HepG2 (cell line): ENCODE data around the gene EXOC7. TPM values are rescaled to one million over a fixed set of nuclear protein-coding genes. Genes with fewer than 3 reads are reported as not detected.
A peak's percentile ranks its signal among the peaks of the same experiment; 100 is the strongest.

Experiments used
- ATAC-seq: fragments of 200-7000 bp; cut with Tn5 transposase; 3 replicates; pipeline ENCODE4 v1.9.1; 2020; ENCODE audit warnings: mild to moderate bottlenecking, moderate library complexity
- BruUV-seq: library from RNA; stranded (reverse); fragments of 400-500 nt; replicated peaks from 2 replicates; lab custom pipeline; 2021; lab: Mats Ljungman, UMichigan
- CTCF ChIA-PET: fragments of 300-600 bp; formaldehyde crosslinking; extraction: SDS; loops from one replicate; lab custom pipeline; 2021; ENCODE audit warnings: low total read pairs, inconsistent platforms, low intra/inter-chr PET ratio; lab: Yijun Ruan, JAX
- POLR2A ChIA-PET: fragments of 350-600 bp; sonication (Branson Sonifier 250); formaldehyde crosslinking; loops from one replicate; lab custom pipeline; 2020; ENCODE audit warnings: antibody characterized with exemption, inconsistent platforms; lab: Yijun Ruan, JAX
- DNase-seq: peaks from one replicate; pipeline ENCODE4 v3.0.0-alpha.2; 2015; ENCODE audit warnings: low spot score
- FAIRE-seq: peaks from 3 replicates; lab custom pipeline; 2011; peaks lifted over from hg19 to GRCh38; lab: Jason Lieb, UNC
- H2AFZ ChIP-seq: one replicate; pipeline ENCODE4 v1.6.1; 2011; ENCODE audit warnings: low read length, inconsistent platforms
- H3K27ac ChIP-seq: fragments of 300-600 bp; 3 replicates; pipeline ENCODE4 v1.8.0; 2011; ENCODE audit warnings: mixed run types, mild to moderate bottlenecking, mixed read lengths, low read length, inconsistent platforms; ENCODE audit not compliant: insufficient read depth; ENCODE audit errors: extremely low read length
- H3K27me3 ChIP-seq, 2 experiments: fragments of 200-600 bp in 1 of 2; 2 replicates in 1 of 2; 3 replicates in 1 of 2; pipeline versions ENCODE4 v1.6.0 to v1.8.0; 2011; ENCODE audit warnings: low read length in 2 of 2, mild to moderate bottlenecking in 2 of 2, moderate library complexity in 2 of 2, inconsistent platforms in 1 of 2; ENCODE audit not compliant: insufficient read depth in 2 of 2, control insufficient read depth in 1 of 2
- H3K36me3 ChIP-seq, 2 experiments: fragments of 200-600 bp in 1 of 2; replicated peaks in 1 of 2; 2 replicates in 1 of 2; 3 replicates in 1 of 2; pipeline versions ENCODE4 v1.5.1 to v1.8.0; 2011; ENCODE audit warnings: low read length in 2 of 2, inconsistent platforms in 1 of 2; ENCODE audit not compliant: insufficient read depth in 2 of 2, control insufficient read depth in 1 of 2
- H3K4me1 ChIP-seq: 2 replicates; pipeline ENCODE4 v1.5.1; 2012; ENCODE audit warnings: low read length, inconsistent platforms; ENCODE audit not compliant: insufficient read depth
- H3K4me2 ChIP-seq: 2 replicates; pipeline ENCODE4 v1.6.0; 2011; ENCODE audit warnings: low read depth, low read length, inconsistent platforms
- H3K4me3 ChIP-seq, 3 experiments: fragments of 200-600 bp in 1 of 3; sonication (generic), shearing (Covaris generic) in 1 of 3; replicated peaks in 1 of 3; 2 replicates each; pipeline ENCODE4 v1.5.1; 2011 to 2016; ENCODE audit warnings: low read length in 3 of 3, inconsistent platforms in 2 of 3, low read depth in 2 of 3, mild to moderate bottlenecking in 2 of 3, control low read depth in 1 of 3, mixed read lengths in 1 of 3; ENCODE audit not compliant: insufficient read depth in 1 of 3
- H3K79me2 ChIP-seq: one replicate; pipeline ENCODE4 v1.6.1; 2011; ENCODE audit warnings: low read length, inconsistent platforms; ENCODE audit not compliant: insufficient read depth
- H3K9ac ChIP-seq: 2 replicates; pipeline ENCODE4 v1.6.0; 2011; ENCODE audit warnings: mild to moderate bottlenecking, low read depth, low read length, inconsistent platforms; ENCODE audit not compliant: insufficient read depth
- H3K9me3 ChIP-seq: 2 replicates; pipeline ENCODE4 v1.5.1; 2012; ENCODE audit warnings: mild to moderate bottlenecking, low read length
- H4K20me1 ChIP-seq: 2 replicates; pipeline ENCODE4 v1.6.0; 2011; ENCODE audit warnings: inconsistent platforms, mild to moderate bottlenecking, low read length, moderate library complexity; ENCODE audit not compliant: insufficient read depth
- HMGXB3 ChIP-seq: sonication (generic); formaldehyde crosslinking; IDR thresholded peaks from 2 replicates; pipeline ENCODE4 v1.4.0; 2020; ENCODE audit warnings: missing genetic modification reagents, borderline replicate concordance
- KDM2A ChIP-seq: sonication (generic); formaldehyde crosslinking; IDR thresholded peaks from 2 replicates; pipeline ENCODE4 v1.4.0; 2020; ENCODE audit warnings: low read depth, missing genetic modification reagents, borderline replicate concordance
- LRRFIP1 ChIP-seq: sonication (generic); formaldehyde crosslinking; conservative IDR thresholded peaks from 2 replicates; pipeline ENCODE4 v1.4.0; 2020; ENCODE audit warnings: missing genetic modification reagents
- NCOA1 ChIP-seq: sonication (generic); formaldehyde crosslinking; IDR thresholded peaks from 2 replicates; pipeline ENCODE4 v1.9.0; 2021; ENCODE audit warnings: missing genetic modification reagents
- NFE2L2 ChIP-seq: fragments of 150-350 bp; IDR thresholded peaks from 2 replicates; pipeline ENCODE4 v1.6.1; 2014; ENCODE audit warnings: low read length
- ZNF441 ChIP-seq: sonication (generic); formaldehyde crosslinking; IDR thresholded peaks from 2 replicates; pipeline ENCODE4 v1.7.0; 2021; ENCODE audit warnings: missing genetic modification reagents, borderline replicate concordance
- ZNF563 ChIP-seq: sonication (generic); formaldehyde crosslinking; IDR thresholded peaks from 2 replicates; pipeline ENCODE4 v1.8.0; 2022; ENCODE audit warnings: mild to moderate bottlenecking, moderate library complexity, missing genetic modification reagents
- ZNF766 ChIP-seq: sonication (generic); formaldehyde crosslinking; IDR thresholded peaks from 2 replicates; pipeline ENCODE4 v1.5.0; 2020; ENCODE audit warnings: missing genetic modification reagents, borderline replicate concordance
- ZNF788 ChIP-seq: sonication (generic); formaldehyde crosslinking; IDR thresholded peaks from 2 replicates; pipeline ENCODE4 v1.5.0; 2020; ENCODE audit warnings: mild to moderate bottlenecking, missing genetic modification reagents, borderline replicate concordance
- WGBS: methylation state at CpG from one replicate; pipeline ENCODE4 v1.1.6; 2017; ENCODE audit warnings: low lambda C conversion rate; 5-methylcytosine and 5-hydroxymethylcytosine counted together
- in situ Hi-C: cut with HindIII; loops from 2 replicates; pipeline ENCODE4 v1.10.0; 2017; ENCODE audit warnings: low pct_unique_long_range_greater_than_20kb; ENCODE audit not compliant: extremely low pct_ligation_motif_present
- intact Hi-C: fragments of 100-400 bp; cut with micrococcal nuclease; formaldehyde crosslinking; loops from one replicate; pipeline ENCODE4 v1.10.0; 2022; ENCODE audit not compliant: unreplicated experiment
- polyA plus RNA-seq, 8 experiments: library from polyadenylated mRNA; depleted of rRNA in 3 of 8; stranded (reverse) in 7 of 8; unstranded in 1 of 8; fragments of >200 nt; fragmentation: Illumina TruSeq in 4 of 8; extraction: Trizol in 4 of 8; gene quantifications; 2 replicates each; pipeline versions ENCODE4 v1.2.1 to v1.2.3, GENCODE V29; 2011 to 2016; ENCODE audit warnings: low read depth in 4 of 8, missing spikeins in 1 of 8, mixed read lengths in 1 of 8; ENCODE audit not compliant: insufficient read depth in 1 of 8
- total RNA-seq, 5 experiments: library from RNA; depleted of rRNA; stranded (reverse); fragments of >200 nt; fragmentation: Illumina TruSeq; extraction: Trizol; gene quantifications; 2 replicates each; pipeline ENCODE4 v1.2.3, GENCODE V29; 2016; ENCODE audit warnings: low read depth in 1 of 5
- TF ChIP-seq, protein P1 (sequence below), 2 experiments: sonication (generic) in 1 of 2; formaldehyde crosslinking in 1 of 2; IDR thresholded peaks; 2 replicates each; pipeline versions ENCODE4 v1.4.0 to v1.6.1; 2016 to 2020; ENCODE audit warnings: borderline replicate concordance in 1 of 2, low read depth in 1 of 2, mild to moderate bottlenecking in 1 of 2, missing genetic modification reagents in 1 of 2

The EXOC7 gene
- total and polyA plus RNA-seq, 2 of the 13 experiments (the other 11 are each of a cell fraction or from before 2014, with no cell fraction given), result 86.9 to 116 TPM

- no peaks in the 10 kb centered on the region for H3K9me3 ChIP-seq
- ATAC-seq (0 out of 3 replicates have a peak, but pooled peaks have one; percentile 1), FAIRE-seq (peak; percentile 21), DNase-seq (no peak)
- no peak overlapping the region for H3K27ac ChIP-seq
- peaks cover 8 to 26% of the 10 kb centered on the region in 2 experiments; a peak in 4 of 5 replicates for H3K27me3 ChIP-seq
- H3K79me2 ChIP-seq, result no peaks in the 10 kb centered on the region
- 84% methylated on average over 26 of the region's 27 CpGs for WGBS
- BruUV-seq, result no TSS peak
- peaks cover 20% of the 10 kb centered on the region for H3K4me1 ChIP-seq
- no peak overlapping the region for H3K4me2 ChIP-seq
- no peak overlapping the region for H3K4me3 ChIP-seq
- in situ Hi-C loops (no loop called here), intact Hi-C loops (no loop called here)
- H3K36me3 ChIP-seq, result peaks cover 22 to 25% of the 10 kb centered on the region in 2 experiments; a peak in 4 of 5 replicates
- no peak overlapping the region for H3K9ac ChIP-seq
- ChIA-PET CTCF (no interaction called here), POLR2A (interaction anchor here (0.9 to 1.4 kb wide), 2 partner anchors 9 to 52 kb away, joined by 4 to 5 read pairs; partner anchors contain the start of gene SRP68)
- no peak overlapping the region for H2AFZ ChIP-seq
- H4K20me1 ChIP-seq, result 0 out of 2 replicates have a peak, but pooled peaks cover 8% of the 10 kb centered on the region
- TF ChIP-seq NFE2L2 (no peak), KDM2A (peak; percentile 56; the same call in 1 of the 2 replicates), LRRFIP1 (CRISPR knock-in tag) (no peak), HMGXB3 (CRISPR knock-in tag) (0 out of 2 replicates have a peak, but pooled peaks have one; percentile 39), ZNF766 (no peak), ZNF441 (CRISPR knock-in tag) (no peak), ZNF788 (CRISPR knock-in tag) (no peak), NCOA1 (CRISPR knock-in tag) (no peak), ZNF563 (CRISPR knock-in tag) (0 out of 2 replicates have a peak, but pooled peaks have one; percentile 37)
- TF ChIP-seq, protein P1, sequence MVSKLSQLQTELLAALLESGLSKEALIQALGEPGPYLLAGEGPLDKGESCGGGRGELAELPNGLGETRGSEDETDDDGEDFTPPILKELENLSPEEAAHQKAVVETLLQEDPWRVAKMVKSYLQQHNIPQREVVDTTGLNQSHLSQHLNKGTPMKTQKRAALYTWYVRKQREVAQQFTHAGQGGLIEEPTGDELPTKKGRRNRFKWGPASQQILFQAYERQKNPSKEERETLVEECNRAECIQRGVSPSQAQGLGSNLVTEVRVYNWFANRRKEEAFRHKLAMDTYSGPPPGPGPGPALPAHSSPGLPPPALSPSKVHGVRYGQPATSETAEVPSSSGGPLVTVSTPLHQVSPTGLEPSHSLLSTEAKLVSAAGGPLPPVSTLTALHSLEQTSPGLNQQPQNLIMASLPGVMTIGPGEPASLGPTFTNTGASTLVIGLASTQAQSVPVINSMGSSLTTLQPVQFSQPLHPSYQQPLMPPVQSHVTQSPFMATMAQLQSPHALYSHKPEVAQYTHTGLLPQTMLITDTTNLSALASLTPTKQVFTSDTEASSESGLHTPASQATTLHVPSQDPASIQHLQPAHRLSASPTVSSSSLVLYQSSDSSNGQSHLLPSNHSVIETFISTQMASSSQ (IDR thresholded peaks at IDR 0.05; ENCODE audit: low read depth), result no peak
- TF ChIP-seq, protein P1 (CRISPR knock-in tag; IDR thresholded peaks at IDR 0.05; ENCODE audit: borderline replicate concordance), result no peak
These were observed 22.0 kb downstream of the EXOC7 start for GRCh38 chr17:76081295-76082210.
